HCEC 1CT (cell line): ENCODE data around the gene ERAL1.
"Not testable (repeated sequence)": the region's sequence is repeated elsewhere in the genome, so short reads cannot be mapped to it uniquely, and the experiment has no call there.

ENCODE experiments used
- DNase-seq: peaks from one replicate; pipeline ENCODE4 v3.0.0-alpha.2; 2017

ERAL1 gene

DNA sequence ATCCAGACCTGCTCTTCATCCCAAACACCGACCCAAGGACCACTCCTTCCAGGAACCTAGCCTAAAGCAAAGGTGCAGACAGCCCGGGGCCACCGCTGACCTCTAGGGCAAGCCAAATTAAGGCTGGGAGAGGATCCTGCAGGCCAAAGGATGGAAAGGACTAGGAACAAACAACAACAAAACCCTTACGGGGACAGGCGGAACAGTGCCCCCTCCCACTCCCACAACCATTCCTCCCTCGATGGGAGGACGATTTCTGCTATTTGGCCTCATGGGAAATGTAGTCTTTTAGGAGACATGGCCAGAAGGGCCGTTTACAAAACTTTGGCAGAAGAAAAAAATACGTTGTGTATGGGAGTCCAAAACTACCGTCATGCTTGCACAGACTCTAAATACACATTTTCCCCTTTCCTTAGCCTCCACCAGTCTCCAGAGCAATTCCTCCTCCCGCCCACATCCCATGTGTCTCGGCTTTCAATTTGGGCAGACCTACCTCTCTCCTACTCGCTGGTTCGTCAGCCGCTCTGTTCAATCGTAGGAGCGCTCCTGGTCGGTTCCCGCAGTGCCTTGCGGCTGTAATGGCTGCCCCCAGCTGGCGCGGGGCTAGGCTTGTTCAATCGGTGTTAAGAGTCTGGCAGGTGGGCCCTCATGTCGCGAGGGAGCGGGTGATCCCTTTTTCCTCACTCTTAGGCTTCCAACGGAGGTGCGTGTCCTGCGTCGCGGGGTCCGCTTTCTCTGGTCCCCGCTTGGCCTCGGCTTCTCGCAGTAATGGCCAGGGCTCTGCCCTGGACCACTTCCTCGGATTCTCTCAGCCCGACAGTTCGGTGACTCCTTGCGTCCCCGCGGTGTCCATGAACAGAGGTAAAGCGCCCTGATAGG is at the start of gene ERAL1:
ERAL1 (plus strand) TSS at position 560 of the 879 bp plus-strand sequence; CDS start at position 579, 19 bp downstream.
- DNase-seq: peak; percentile 87

DNA sequence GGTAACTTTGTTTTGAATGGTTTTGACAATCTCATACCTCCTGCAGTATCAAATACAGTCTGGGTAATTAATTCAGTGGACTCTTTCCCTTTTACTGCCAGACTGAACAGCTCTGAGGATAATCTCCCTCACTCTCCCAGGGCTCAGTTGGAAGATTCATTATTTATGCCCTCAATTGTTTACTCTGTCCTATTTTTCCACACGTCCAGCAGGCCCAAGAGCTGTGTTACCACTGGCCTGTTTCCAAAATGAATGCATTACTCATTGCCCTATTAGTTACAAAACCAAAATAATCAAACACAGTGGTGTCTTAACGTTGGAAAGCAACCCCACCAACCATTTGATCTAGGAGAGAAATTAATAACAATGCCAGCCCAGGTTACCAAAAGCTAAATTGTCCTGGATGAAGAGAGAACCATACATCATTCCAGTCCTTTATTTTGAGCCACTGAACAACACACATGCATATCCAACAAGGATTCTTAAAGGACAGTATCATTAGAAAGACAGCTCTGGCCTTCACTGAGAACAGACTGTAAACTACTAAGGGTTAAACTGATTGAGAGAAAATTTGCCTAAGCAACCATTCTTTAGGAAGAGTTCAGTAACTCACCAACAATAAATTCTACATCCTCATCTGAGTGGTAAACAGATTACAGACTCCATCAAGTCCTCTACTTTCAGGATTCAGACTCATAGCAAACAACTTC is 46.7 kb upstream of the ERAL1 start:
- DNase-seq: peak; percentile 94

- no peak for DNase-seq
These were observed 44.4 kb upstream of the ERAL1 start for GRCh38 chr17:28810437-28810836.

DNA sequence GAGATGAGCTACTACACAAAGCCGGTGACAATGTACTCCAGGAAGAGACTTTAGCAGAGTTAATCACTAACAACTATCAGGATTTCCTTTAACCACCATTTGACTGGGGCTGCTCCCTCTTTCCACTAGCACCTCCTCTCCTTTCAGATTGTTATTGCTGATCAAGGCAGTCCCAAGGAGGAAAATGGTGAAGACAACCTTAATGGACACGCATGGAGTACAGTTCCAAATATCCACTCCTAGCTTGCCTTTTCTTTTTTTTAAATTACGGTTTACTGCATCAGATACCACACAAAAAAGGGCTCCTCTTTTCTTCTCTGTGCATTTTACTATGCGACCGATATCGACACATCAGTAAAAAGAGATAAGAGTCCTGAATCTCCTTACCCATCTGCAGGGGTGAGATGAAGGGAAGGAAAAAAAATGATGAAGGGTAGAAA is 43.1 kb upstream of the ERAL1 start:
- DNase-seq: peak; percentile 48

GRCh38 chr17:28812091-28812747 is 42.6 kb upstream of the ERAL1 start:
- DNase-seq: peak; percentile 97

GRCh38 chr17:28812748-28813377 is 42.0 kb upstream of the ERAL1 start:
- peak; percentile 74 for DNase-seq

DNA sequence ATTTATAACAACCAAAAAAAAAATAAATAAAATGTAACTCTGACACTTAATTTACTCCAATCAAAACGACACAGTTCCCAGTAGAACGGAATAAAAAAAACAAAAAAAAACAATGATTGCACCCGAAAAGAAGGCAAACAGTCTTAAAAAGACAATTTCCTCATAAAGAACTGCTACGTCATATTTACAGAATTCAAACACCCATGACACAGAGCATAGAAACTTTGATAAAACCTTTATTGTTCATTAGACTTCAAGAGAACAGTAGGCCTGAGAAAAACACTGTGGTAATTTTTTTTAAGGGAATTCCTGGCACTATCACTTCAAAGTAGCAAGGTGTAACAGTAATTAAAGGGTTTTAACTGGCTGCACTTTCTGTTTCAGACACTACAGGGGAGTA is 38.3 kb upstream of the ERAL1 start:
- DNase-seq: no peak

GRCh38 chr17:28818819-28819221 is 36.0 kb upstream of the ERAL1 start:
- DNase-seq: no peak

DNA sequence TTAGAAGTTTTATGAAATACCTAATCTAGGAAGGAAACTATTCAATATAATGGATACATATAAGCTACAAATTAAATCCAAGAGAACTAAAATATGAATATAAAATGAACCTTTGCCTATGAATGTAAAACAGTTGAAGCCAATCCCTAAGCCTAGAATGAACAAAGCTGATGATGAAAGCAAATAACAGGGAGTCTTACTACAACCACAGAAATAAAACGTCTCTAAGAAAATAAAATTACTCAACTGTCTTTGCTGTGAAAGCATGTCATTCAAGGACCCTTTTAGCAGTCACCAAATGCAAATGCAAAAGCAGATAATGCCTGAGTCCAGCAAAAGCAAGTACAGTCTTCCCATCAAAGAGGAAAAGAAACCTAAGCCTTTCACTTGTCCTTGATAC is 35.2 kb upstream of the ERAL1 start:
- no peak for DNase-seq

- DNase-seq: no peak
These were observed 27.1 kb upstream of the ERAL1 start for GRCh38 chr17:28827672-28828071.

DNA sequence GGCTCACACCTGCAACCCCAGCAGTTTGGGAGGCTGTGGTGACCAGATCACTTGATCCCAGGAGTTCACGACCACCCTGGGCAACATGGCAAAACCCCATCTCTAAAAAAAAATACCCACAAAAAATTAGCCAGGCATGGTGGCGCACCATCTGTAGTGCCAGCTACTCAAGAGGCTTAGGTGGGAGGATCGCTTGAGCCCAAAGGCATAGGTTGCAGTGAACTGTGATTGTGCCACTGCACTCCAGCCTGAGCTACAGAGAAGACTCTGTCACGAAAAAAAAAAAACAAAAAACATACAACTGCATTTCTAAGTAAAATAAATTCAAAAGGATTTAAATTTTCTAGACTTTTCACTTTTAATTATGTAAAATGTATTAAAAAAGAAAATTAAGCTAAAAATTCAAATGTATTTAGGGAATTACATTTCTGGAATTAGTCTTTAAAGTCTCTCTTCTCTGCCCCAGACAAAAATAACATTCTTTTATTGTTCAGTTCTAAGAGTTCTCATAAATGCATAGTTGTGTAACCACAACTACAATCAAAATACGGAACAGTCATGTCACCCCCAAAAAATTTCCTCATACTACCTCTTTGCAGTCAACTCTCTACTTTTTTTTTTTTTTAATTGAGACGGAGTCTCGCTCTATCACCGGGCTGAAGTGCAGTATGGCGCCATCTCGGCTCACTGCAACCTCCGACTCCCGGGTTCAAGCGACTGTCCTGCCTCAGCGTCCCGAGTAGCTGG is 26.3 kb upstream of the ERAL1 start:
- peak; percentile 33 for DNase-seq

GRCh38 chr17:28834420-28834819 is 20.4 kb upstream of the ERAL1 start:
- no peak for DNase-seq

DNA sequence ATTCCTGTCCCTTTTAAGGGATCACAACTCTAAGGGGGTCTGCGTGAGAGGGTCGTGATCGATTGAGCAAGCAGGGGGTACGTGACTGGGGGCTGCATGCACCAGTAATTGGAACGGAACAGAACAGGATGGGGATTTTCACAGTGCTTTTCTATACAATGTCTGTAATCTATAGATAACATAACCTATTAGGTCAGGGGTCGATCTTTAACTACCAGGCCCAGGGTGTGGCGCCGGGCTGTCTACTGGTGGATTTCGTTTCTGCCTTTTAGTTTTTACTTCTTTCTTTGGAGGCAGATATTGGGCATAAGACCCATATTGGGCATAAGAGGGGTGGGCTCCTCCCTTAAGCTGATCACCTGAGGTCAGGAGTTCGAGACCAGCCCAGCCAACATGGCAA is 18.3 kb upstream of the ERAL1 start:
- DNase-seq: not testable (repeated sequence)

DNA sequence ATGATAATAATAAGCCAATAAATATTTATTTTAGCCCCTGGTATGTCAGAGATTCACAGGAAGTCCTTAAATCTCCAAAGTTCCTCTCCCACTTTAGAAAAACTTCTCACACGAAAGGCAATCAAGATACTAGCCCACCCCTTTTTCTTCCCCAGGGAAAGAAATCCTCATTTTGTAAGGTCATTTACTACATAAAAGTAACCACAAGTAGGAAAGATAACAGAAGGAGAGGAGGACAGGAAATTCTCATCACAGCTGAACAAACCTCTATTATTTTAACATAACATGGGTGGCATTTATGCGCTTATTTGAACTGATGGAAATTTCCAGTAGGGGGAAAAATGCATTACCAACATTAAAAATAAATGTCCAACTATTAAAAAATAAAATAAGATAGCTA is 15.6 kb upstream of the ERAL1 start:
- DNase-seq: no peak

DNA sequence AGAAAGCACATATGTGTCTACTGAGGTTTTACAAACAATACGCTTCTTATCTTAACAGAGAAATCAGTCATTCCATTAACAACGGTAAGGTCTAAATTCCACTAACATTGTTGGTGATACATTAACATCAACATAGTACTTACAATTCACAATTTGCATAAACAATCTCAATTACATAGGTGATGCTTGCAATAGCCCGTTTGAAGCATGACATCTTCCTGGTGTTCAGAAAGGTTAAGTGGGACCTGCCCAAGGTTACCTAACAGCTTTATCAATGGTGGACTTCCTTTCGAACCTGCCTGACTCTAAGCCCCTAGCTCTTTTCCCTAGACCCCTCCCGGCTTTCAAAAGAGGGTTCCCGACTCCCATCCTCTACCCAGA is 12.9 kb upstream of the ERAL1 start:
- DNase-seq: no peak

DNA sequence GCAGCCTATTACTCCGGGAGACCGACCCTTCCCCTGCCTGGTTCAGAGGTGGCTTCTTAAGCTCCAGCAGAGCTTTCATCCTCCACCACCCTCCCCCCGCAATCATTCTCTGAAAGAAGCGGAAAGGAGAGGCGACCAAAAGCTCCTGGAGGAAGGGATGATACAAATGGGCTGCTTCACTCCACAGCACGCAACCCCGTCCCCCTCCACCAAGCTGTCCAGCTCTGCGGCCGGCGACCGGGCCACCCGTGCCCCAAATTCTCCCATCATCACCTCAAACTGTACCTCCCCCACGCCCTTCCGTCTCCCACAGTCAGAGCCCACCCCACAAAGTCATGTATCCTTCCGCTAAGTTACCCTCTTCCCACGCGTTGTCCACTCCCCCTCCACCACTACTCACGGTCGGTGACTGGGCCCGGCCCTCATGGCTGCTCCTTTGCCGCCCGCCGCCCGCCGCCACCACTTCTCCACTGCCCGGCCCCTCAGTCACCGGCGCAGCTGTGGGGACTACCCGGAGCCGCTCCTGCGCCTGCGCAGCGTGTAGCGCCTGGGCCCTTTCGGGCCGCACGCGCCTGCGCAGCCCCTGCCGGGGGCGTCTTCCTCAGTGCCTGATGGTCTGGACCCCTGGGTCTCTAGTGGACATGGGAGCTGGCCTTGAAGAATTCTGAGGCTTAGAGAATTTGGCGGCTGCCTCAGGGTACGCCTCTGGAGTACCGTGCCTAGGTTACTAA is 12.4 kb upstream of the ERAL1 start, which contains the start of gene FAM222B:
FAM222B (minus strand) TSS at position 509 of the 731 bp plus-strand sequence. CDS start 76,123 bp downstream, outside the sequence.
- peak; percentile 80 for DNase-seq

- no peak for DNase-seq
These were observed 11.0 kb upstream of the ERAL1 start for GRCh38 chr17:28843816-28844148.

- no peak for DNase-seq
These were observed 8.6 kb upstream of the ERAL1 start for GRCh38 chr17:28846231-28846630.

GRCh38 chr17:28846699-28847098 is 8.1 kb upstream of the ERAL1 start:
- not testable (repeated sequence) for DNase-seq

DNA sequence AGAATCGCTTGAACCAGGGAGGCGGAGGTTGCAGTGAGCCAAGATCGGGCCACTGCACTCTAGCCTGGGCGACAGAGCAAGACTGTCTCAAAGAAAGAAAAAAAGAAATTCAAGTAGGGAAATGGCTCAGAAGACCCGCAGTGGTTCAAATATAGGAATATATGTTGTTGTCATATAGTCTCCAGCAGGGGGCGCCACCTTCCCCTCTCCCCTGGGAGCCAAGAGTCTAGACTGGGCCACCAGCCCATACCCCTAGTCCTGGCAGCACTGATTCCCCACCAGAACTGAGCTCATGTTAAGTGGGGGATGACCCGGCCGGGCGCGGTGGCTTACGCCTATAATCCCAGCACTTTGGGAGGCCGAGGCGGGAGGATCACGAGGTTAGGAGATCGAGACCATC is 6.1 kb upstream of the ERAL1 start:
- DNase-seq: peak; percentile 9

GRCh38 chr17:28849281-28849680 is 5.5 kb upstream of the ERAL1 start:
- DNase-seq: no peak

- no peak for DNase-seq
These were observed 1.5 kb upstream of the ERAL1 start for GRCh38 chr17:28853295-28853694.
